KMS-11 (cell line): ENCODE measurements around the gene ZBTB34.

Source experiments
- H2AFZ ChIP-seq: fragments of 200-600 bp; sonication (generic); 2 replicates; pipeline ENCODE4 v1.6.1; 2016; ENCODE audit warnings: antibody characterized with exemption, mixed run types, low read depth
- H3K27ac ChIP-seq: fragments of 200-600 bp; sonication (generic); 2 replicates; pipeline ENCODE4 v1.6.1; 2016; ENCODE audit warnings: mild to moderate bottlenecking, mixed run types
- H3K27me3 ChIP-seq: fragments of 200-600 bp; sonication (generic); 2 replicates; pipeline ENCODE4 v1.6.1; 2017; ENCODE audit warnings: mild to moderate bottlenecking, low read depth, mixed run types, moderate library complexity; ENCODE audit not compliant: insufficient read depth
- H3K36me3 ChIP-seq: fragments of 200-600 bp; sonication (generic); 2 replicates; pipeline ENCODE4 v1.6.1; 2017; ENCODE audit warnings: mild to moderate bottlenecking, mixed run types; ENCODE audit not compliant: insufficient read depth
- H3K4me1 ChIP-seq: fragments of 200-600 bp; sonication (generic); 2 replicates; pipeline ENCODE4 v1.6.1; 2016; ENCODE audit warnings: mild to moderate bottlenecking, low read depth, mixed run types; ENCODE audit not compliant: poor library complexity, severe bottlenecking
- H3K4me2 ChIP-seq: fragments of 200-600 bp; sonication (generic); 2 replicates; pipeline ENCODE4 v1.7.0; 2016; ENCODE audit warnings: mild to moderate bottlenecking, mixed run types
- H3K4me3 ChIP-seq: fragments of 200-600 bp; sonication (generic); IDR thresholded peaks from 2 replicates; pipeline ENCODE4 v1.6.1; 2017; ENCODE audit warnings: low read depth, low read length, mixed read lengths; ENCODE audit not compliant: insufficient read depth
- H3K79me2 ChIP-seq: fragments of 200-600 bp; sonication (generic); 2 replicates; pipeline ENCODE4 v1.6.1; 2016; ENCODE audit warnings: low read depth, mixed run types; ENCODE audit not compliant: insufficient read depth
- H3K9ac ChIP-seq: fragments of 200-600 bp; sonication (generic); 2 replicates; pipeline ENCODE4 v1.6.1; 2016; ENCODE audit warnings: mild to moderate bottlenecking, mixed run types
- H4K20me1 ChIP-seq: fragments of 200-600 bp; sonication (generic); 2 replicates; pipeline ENCODE4 v1.6.1; 2016; ENCODE audit warnings: mild to moderate bottlenecking, mixed run types; ENCODE audit not compliant: insufficient read depth
- TF ChIP-seq, protein P1 (sequence below): fragments of 200-600 bp; sonication (generic); conservative IDR thresholded peaks from 2 replicates; pipeline ENCODE4 v1.6.1; 2017; ENCODE audit warnings: low read depth, mild to moderate bottlenecking, antibody characterized with exemption, low read length, moderate library complexity, mixed read lengths

ZBTB34 gene

DNA sequence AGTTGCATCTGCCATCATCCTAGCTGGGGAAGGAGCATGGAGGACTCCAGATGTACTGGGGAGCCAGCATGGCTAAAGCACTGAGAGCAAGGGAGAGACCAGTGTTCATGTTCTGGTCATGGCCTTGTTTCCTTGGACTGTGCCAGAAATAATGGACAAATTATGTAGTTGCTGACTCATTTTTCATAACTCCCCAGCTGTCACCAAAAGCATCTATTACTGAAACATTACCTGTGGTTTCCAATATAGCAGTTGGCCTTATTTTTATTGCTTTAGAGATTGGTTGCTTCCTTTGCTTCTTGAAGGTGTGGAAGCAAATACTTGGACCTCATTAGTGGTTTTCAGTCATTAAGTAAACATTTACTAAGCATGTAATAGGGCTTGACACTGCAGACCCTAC lies 65.4 kb downstream of the ZBTB34 start:
- Histone ChIP-seq H3K9ac (no peak overlapping the region), H2AFZ (no peak overlapping the region), H3K4me2 (peak overlapping the region; percentile 57; the same call in 1 of the 2 replicates), H3K79me2 (no peaks in the 10 kb centered on the region), H3K36me3 (no peaks in the 10 kb centered on the region), H3K27ac (peak overlapping the region; percentile 29; the same call in 1 of the 2 replicates), H3K4me3 (no peak overlapping the region), H3K27me3 (no peaks in the 10 kb centered on the region), H4K20me1 (no peaks in the 10 kb centered on the region), H3K4me1 (peaks cover 19% of the 10 kb centered on the region)
- TF ChIP-seq, protein P1, sequence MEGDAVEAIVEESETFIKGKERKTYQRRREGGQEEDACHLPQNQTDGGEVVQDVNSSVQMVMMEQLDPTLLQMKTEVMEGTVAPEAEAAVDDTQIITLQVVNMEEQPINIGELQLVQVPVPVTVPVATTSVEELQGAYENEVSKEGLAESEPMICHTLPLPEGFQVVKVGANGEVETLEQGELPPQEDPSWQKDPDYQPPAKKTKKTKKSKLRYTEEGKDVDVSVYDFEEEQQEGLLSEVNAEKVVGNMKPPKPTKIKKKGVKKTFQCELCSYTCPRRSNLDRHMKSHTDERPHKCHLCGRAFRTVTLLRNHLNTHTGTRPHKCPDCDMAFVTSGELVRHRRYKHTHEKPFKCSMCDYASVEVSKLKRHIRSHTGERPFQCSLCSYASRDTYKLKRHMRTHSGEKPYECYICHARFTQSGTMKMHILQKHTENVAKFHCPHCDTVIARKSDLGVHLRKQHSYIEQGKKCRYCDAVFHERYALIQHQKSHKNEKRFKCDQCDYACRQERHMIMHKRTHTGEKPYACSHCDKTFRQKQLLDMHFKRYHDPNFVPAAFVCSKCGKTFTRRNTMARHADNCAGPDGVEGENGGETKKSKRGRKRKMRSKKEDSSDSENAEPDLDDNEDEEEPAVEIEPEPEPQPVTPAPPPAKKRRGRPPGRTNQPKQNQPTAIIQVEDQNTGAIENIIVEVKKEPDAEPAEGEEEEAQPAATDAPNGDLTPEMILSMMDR, result no peak

DNA sequence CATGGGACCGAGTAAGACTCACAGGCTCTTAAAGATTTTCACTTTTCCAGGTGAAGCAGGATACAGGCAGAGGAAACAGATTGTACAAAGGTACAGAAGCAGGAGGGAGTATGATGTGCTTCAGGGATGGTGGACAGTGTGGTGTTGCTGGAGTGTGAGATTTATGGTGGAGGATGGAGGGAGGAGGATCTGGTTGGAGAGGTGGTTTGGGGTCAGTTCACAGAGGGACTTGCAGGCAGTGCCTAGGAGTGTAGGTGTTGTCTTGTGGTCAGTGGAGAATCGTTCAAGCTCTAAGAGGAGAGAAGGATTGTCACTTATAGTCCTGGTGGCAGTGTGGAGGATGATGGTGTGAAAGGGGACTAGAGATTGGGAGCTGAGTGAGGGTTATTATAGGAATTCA lies 65.9 kb downstream of the ZBTB34 start:
- Histone ChIP-seq H4K20me1 (no peaks in the 10 kb centered on the region), H3K27ac (peak overlapping the region; percentile 29; the same call in 1 of the 2 replicates), H3K4me2 (peak overlapping the region; percentile 57; the same call in 1 of the 2 replicates), H3K9ac (no peak overlapping the region), H3K27me3 (no peaks in the 10 kb centered on the region), H3K4me1 (peaks cover 19% of the 10 kb centered on the region), H3K36me3 (no peaks in the 10 kb centered on the region), H3K79me2 (no peaks in the 10 kb centered on the region), H2AFZ (no peak overlapping the region), H3K4me3 (no peak overlapping the region)
- TF ChIP-seq, protein P1, result no peak

DNA sequence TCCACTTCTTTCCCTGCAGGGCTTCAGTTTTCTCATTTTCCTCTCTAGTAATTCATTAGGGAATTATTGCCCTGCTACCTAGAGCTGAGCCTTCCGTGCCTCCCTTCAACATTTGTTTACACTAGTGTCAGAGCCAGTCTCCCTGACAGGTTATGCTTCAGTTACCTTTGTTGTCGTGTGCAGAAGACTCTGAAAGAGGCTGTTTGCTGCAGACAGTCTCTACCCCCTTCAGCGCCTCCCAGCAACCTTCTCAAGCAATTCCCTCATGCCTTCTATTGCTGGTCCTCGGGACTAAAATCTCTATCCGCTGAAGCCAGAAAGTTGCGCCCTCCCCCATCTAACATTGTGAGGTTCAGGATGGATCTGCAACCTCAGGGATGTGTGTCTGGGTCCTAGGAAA lies 67.0 kb downstream of the ZBTB34 start:
- Histone ChIP-seq H3K27ac (no peak overlapping the region), H3K36me3 (no peaks in the 10 kb centered on the region), H3K4me1 (peaks cover 19% of the 10 kb centered on the region), H3K4me2 (no peak overlapping the region), H3K27me3 (no peaks in the 10 kb centered on the region), H4K20me1 (no peaks in the 10 kb centered on the region), H2AFZ (no peak overlapping the region), H3K79me2 (no peaks in the 10 kb centered on the region), H3K4me3 (no peak overlapping the region), H3K9ac (no peak overlapping the region)
- TF ChIP-seq, protein P1, result no peak

DNA sequence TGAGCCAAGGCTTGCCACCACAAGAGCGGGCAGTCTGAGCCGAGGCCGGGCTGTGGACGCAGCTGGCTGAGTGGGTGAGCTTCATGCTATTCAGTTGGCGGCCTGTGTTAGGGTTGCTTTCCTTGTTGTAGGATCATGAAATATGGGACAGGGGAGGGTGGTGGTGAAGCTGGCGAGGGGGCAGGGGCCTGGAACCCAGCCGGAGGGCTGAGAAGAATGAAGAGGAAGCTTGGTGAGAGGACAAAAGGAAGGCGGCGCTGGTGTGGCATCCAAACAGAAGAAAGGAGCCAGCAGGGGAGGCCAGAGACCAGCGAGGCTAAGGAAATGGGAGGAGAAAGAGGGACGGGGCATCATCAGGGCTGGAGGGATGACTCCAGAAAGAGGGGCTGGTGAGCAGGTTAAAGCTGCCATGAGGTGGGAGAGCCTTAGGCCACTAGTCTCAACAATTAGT lies 72.5 kb downstream of the ZBTB34 start:
- no peak overlapping the region for H2AFZ ChIP-seq
- H3K4me2 ChIP-seq, result no peak overlapping the region
- H3K36me3 ChIP-seq, result no peaks in the 10 kb centered on the region
- H3K27me3 ChIP-seq, result no peaks in the 10 kb centered on the region
- H3K4me3 ChIP-seq, result no peak overlapping the region
- H3K9ac ChIP-seq, result no peak overlapping the region
- H3K27ac ChIP-seq, result no peak overlapping the region
- H3K4me1 ChIP-seq, result no peaks in the 10 kb centered on the region
- TF ChIP-seq, protein P1, result no peak
- no peaks in the 10 kb centered on the region for H3K79me2 ChIP-seq
- H4K20me1 ChIP-seq, result no peaks in the 10 kb centered on the region
